GM19025 (cell line): Measurements from ENCODE around the gene PRKD2.
"Not testable (repeated sequence)": the region's sequence is repeated elsewhere in the genome, so short reads cannot be mapped to it uniquely, and the experiment has no call there.

Experiments used
- ATAC-seq: cut with Tn5 transposase; IDR thresholded peaks from one replicate; pipeline ENCODE4 v1.9.1; 2021; ENCODE audit warnings: mild to moderate bottlenecking, low read depth, moderate library complexity; ENCODE audit not compliant: unreplicated experiment

Gene PRKD2

DNA sequence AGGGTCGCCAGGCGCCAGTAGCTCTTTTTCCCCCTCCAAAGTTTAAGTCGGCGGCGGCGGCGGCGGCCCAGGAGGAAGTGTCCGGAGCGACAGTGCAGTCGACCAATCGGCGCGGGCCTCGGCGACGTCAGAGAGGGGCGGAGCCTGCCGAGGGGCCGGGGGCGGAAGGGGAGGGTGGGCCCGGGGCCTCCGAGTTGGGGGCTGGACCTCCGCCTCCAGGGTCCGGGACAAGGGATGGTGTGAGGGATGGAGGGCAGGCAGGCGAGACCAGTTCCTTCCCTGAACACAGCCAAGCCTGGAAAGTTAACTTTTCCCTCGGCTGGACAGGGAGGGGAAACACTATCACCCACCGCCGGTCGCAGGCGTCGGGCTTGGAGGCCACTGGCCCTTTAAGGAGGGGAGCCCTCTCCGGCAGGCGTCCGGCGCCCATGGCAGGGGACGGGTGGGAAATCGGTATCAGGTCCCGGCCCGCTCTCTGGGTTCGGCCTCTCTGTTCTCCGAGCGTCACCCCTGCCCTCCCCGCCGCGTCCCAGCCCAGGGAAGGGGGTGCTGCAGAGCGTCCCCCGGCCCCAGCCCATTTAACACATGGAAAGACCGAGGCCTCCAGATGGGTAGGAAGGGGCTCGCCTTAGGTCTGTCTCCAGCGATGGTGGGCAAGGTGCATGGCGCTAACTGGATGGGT is at the start of gene PRKD2:
TSS of gene PRKD2 (minus strand) at position 81 of the 682 bp plus-strand sequence. CDS start 744 bp downstream, outside the sequence.
- no peak for ATAC-seq

DNA sequence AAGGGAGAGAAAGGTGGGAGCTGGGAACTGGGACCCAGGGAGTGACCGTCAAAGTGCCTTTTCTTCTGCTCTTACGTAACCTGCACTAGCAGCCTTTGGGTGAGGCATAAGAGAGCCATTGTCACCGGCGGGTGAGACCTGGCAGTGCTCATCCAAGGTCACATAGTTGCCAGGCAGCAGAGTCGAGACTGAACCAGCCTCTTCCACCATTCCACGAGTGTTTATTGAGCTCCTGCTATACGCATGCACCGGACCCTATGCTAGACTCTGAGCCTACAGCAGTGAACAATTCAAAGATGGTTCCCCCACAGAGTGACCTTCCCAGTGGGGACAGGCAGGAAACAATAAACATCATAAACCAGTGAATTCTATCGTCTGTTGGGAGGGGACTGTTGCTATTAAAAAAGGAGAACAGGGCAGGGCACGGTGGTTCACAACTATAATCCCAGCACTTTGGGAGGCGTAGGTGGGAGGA is 47.9 kb upstream of the PRKD2 start:
- ATAC-seq: no peak

DNA sequence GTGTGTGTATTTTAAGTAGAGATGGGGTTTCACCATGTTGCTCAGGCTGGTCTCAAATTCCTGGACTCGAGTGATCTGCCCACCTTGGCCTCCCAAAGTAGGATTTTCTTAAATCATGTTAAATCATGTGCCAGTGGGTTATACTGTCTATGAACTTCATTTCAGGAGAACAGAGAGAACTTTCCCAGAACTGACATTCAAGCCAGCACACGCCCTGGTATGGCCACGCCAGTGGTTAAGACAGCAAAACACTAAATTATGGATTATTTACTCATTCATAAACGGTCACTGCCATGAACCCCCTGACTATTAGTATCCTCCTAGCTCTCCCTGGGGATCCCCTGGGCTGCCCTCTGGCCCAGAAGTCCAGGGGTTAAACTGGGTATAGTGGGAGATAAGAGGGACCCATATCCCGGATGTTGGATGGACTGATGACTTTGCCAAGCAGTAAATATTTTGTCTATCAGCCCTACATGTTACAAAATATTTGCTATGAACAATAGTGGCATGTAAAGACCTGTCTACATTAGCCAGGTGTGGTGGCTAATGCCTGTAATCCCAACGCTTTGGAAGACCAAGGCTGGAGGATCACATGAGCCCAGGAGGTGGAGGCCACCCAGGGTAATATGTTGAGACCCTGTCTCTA is 45.5 kb upstream of the PRKD2 start:
- ATAC-seq: no peak

DNA sequence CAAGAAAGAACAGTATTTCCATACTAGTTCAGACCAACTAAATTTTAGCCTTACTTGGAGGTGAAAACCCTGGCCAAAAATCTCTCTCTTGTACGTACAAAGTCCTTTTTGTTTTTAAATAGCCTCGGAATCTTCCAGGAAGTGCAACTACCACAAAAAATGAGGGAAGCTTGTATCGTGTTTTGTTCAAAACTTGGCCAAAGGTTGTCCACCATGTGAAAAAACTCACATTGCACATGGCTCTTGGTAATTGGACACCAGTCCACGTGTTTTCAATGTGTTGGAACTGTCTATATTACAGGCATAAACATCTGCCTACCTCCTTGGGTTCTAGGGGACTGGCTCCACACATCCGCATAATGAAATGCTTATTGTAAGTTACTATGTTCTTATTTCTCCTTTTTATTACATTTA is 44.5 kb upstream of the PRKD2 start:
- no peak for ATAC-seq

DNA sequence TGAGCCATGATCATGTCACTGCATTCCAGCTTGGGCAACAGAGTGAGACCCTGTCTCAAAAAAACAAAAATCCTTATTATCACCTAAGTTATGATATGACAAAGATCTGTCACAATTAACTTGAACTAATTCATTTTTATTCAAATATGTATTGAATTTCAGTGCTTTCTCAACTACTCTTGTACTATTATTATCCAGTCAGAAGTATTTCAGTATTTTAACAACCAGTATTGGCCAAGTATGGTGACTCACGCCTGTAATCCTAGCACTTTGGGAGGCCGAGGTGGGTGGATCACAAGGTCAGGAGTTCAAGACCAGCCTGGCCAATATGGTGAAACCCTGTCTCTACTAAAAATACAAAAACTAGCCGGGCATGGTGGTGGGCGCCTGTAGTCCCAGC is 44.0 kb upstream of the PRKD2 start:
- ATAC-seq: not testable (repeated sequence)

DNA sequence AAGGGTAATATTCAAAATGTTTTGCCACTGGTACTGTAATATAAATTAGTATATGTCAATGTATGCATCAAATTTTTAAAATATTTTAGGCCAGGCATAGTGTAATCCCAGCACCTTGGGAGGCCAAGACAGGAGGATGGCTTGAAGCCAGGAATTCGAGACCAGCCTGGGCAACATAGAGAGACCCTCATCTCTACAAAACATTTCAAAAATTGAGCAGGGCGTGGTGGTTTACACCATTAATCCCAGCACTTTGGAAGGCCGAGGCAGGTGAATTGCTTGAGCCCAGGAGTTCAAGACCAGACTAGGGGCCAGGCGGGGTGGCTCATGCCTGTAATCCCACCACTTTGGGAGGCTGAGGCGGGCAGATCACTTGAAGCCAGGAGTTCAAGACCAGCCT is 43.4 kb upstream of the PRKD2 start:
- no peak for ATAC-seq

DNA sequence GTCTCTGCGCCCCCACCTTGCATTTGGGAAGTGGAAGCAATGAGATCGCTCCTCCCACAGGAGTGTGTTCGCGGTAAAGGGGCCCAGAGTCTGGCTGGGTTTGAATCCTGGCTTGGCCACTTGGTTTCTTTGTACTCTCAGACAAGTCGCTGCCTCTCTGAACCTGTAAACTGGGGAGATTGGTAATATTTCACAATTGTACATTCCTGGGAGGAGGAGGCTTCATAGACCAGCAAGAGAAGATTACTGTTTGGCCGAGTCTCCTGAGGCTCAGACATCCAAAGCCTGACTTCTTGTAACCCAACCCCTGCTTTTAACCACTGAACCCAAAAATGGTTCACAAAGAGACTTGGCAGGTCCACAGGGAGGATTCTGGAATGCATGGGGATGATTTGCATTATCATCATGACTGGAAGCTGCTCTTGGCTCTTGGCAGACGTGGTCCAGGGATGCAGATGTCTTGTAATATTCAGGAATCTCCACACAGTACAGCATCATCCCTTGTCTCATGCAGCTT is 43.0 kb upstream of the PRKD2 start:
- ATAC-seq: no peak

DNA sequence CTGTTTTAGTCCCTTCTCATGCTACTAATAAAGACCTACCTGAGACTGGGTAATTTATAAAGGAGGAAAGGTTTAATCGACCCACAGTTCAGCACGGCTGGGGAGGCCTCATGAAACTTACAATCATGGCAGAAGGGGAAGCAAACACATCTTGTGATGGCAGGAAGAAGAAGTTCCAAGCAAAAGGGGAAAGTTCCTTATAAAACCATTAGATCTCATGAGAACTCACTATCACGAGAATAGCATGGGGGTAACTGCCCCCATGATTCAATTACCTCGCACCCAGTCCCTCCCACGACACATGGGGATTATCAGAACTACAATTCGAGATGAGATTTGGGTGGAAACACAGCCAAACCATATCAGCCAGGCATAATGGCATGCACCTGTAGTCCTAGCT is 42.3 kb upstream of the PRKD2 start:
- ATAC-seq: no peak

DNA sequence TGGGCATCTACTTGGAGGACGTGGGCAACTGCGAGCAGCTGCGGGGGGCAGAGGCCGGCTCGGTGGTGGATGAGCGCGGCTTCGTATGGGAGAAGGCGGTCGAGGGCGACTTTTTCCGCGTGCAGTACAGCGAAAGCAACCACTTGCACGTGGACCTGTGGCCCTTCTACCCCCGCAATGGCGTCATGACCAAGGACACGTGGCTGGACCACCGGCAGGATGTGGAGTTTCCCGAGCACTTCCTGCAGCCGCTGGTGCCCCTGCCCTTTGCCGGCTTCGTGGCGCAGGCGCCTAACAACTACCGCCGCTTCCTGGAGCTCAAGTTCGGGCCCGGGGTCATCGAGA is 39.6 kb upstream of the PRKD2 start:
- ATAC-seq: no peak

DNA sequence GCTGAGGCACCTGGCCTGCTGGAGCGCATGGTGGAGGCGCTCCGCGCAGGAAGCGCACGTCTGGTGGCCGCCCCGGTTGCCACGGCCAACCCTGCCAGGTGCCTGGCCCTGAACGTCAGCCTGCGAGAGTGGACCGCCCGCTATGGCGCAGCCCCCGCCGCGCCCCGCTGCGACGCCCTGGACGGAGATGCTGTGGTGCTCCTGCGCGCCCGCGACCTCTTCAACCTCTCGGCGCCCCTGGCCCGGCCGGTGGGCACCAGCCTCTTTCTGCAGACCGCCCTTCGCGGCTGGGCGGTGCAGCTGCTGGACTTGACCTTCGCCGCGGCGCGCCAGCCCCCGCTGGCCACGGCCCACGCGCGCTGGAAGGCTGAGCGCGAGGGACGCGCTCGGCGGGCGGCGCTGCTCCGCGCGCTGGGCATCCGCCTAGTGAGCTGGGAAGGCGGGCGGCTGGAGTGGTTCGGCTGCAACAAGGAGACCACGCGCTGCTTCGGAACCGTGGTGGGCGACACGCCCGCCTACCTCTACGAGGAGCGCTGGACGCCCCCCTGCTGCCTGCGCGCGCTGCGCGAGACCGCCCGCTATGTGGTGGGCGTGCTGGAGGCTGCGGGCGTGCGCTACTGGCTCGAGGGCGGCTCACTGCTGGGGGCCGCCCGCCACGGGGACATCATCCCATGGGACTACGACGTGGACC is 39.1 kb upstream of the PRKD2 start:
- no peak for ATAC-seq

DNA sequence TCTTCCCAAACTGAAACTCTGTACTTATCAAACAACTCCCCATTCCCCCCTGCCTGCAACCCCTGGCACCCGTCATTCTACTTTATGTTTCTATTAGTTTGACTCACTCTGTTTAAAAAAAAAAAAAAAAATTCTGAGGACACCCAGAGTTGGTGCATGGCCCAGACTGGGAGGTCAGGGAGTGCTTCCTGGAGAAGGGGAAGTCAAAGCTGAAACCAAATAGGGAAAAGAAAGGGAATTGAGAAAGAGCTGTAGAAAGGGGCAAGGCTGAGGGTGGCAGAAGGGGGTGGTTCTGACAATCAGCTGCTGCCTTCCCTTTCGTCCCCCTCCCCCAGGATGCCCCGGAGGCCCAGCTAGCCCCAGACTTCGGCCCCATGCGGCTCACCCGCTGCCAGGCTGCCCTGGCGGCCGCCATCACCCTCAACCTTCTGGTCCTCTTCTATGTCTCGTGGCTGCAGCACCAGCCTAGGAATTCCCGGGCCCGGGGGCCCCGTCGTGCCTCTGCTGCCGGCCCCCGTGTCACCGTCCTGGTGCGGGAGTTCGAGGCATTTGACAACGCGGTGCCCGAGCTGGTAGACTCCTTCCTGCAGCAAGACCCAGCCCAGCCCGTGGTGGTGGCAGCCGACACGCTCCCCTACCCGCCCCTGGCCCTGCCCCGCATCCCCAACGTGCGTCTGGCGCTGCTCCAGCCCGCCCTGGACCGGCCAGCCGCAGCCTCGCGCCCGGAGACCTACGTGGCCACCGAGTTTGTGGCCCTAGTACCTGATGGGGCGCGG is 38.4 kb upstream of the PRKD2 start:
- ATAC-seq: no peak

DNA sequence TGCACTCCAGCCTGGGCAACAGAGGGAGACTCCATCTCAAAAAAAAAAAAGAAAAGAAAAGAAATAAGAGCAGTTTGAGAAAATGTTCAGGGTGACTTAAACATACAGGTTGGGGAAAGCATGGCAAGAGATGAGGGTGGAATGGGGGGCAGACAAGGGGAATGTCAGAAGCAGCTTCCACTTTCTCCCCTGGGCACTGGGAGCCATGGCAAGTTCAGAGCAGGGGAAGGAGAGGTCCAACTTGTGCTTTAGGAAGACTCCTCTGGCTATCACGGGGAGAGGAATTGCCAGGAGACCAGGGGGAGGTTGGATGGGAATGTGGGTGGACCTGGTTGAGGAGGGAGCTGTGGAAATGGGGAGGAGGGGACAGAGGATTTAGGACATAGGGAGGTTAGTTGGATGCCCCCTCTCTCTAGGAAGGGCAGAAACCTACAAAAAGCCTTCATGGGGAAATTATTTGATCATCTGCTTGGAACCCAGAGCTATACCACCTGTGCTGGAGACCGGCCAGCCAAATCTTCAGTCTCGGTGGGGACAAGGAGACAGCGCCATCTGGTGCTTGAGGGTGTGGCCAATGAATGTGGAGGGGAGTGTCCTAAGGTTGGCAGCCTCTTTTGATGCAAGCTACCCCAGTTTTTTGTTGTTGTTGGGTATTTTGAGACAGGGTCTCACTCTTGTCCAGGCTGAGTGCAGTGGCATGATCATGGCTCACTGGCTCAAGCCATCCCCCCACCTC is 36.7 kb upstream of the PRKD2 start:
- no peak for ATAC-seq

DNA sequence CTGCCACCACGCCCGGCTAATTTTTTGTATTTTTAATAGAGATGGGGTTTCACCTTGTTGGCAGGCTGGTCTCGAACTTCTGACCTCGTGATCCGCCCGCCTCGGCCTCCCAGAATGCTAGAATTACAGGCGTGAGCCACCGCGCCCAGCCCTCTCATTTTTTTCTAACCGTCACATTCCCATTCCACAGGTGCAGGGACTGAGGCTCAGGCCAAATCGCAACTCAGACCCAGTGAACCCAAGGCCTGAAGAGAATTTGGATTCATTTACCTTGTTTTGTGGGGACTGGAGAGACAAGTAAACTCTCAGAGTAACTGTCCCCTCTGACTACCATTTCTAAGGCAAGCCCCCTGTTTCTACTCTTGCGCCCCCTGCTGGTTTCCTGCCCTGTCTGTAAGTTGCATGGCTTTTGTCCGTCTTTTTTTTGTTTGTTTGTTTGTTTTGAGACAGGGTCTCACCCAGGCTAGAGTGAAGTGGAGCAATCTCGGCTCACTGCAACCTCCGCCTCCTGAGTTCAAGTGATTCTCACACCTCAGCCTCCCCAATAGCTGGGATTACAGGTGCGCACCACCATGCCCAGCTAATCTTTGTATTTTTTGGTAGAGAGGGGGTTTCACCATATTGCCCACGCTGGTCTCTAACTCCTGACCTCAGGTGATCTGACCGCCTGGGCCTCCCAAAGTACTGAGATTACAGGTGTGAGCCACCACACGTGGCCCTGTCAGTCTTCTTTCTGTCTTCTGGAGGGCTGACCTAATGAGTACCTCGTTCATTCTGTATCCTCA is 31.6 kb upstream of the PRKD2 start:
- no peak for ATAC-seq

DNA sequence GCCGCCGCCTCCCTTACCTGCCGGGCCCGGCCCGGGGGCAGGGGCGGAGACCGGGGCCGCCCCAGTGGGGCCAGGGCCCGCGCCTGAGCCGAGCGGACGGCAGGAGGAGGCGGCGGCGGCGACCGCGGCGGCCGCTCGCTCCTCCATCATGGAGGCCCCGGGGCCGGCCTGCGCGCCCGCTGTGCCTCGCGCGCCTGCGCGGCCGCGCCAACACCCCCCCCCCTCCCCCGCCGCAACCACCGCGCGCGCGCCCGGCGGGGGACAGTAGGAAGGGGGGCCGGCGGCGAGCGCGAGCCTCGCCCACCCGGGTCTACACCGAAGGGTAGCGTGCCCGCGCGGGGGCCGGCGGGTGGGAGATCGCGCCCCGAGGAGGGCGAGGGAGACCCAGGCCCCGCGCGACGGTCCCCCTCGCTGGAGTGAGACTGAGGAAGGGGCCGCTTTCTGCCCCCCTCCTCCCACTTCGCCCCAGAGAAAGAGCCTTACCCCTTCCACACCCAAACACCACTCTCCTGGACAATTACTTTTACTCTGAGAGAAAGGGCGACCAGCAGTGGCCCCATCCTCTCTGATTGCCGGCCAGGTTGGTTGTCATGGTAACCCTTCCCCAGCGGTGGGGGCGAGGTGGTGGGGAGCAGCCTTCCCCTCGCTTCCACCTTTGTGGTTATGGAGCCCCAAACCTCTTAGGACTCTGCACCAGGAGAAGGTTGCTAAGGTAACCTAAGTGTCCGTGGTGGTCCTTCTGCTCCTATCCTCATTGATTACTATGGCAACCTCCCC is 29.6 kb upstream of the PRKD2 start, which contains the start of gene STRN4:
TSS of gene STRN4 (minus strand) at position 170 of the 777 bp plus-strand sequence. CDS start at position 150, 20 bp downstream.
- peak; percentile 58 for ATAC-seq

DNA sequence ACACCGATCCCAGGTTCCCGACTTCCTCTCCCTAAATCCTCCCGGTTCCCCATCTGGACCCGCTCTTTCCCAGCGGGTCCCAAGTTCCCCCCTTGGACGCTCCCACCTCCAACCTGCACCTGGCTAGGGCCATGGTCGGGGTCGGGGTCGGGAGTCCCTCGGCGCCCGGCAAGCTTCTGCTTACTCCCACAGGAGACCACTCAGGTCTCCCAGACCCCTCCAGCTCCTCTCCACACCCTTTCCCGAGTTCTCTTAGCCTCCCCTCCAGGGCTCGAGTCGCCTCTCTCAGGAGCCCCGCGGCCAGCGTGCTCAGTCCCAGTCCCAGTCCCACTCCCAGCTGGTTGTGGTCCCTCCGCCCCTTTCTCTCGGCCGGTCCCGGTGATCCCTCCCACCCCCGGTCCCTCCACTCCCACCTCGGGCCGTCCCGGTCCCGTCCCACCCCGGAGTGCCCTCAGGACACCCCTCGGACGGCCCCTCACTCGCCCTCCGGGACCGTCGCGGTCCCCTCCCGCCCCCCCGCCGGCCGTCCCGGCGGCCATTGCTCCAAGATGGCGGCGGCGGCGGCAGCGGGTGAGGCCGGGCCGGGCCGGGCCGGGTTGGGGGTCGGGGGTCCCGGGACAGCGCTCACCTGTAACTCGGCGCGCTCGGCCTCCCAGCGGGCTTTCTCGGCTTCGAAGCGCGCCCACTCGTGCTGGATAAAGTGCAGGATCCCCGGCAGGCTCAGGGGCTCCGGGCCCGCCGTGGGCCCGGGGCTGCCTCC is 28.8 kb upstream of the PRKD2 start, which contains the start of gene FKRP:
TSS of gene FKRP (plus strand) at position 537 of the 760 bp plus-strand sequence. CDS start 9,394 bp downstream, outside the sequence.
- ATAC-seq: peak; percentile 44

DNA sequence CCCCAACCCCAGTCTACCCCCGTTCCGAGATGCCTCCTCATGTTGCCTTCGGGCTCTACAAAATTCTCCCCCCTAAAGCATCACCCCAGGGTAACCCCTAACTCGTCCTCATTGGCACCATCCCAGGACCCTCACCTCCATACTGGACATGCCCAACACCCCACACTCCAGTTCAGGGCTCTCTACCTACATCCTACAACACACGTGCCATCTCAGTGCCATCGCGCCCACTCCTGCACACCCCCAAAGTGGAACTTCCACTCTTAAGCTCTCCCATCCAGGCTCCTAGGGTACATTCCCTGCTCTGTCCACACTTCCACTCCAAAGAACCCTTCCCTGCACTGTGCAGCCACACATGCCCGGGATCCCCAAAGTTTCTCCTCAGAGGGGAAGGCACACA is 28.1 kb upstream of the PRKD2 start:
- ATAC-seq: no peak

DNA sequence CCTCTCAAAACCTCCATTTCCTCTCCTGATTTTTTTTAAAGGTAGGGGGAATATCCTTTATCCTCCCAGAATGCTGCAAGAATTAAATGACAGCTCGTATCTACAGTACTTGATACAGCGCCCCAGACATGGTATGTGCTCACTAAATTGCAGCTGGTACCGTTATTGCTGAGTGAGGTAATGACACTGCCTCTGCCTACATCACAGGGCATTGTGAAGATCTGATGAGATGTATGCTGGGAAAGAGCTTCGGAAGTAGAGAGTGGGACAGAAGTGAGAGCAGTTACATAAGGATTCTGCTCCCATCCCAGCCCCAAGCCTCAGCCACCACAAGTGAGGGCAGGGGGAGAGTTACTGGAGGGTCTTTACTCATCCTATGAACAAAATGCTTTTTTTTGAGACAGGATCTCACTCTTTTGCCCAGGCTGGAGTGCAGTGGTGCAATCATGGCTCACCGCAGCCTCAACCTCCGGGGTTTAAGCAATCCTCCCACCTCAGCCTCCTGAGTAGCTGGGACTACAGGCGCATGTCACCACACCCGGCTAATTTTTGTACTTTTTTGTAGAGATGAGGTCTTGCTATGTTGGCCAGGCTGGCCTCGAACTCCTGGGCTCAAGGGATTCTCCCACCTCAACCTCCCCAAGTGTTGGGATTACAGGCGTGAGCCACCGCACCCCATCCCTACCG is 27.2 kb upstream of the PRKD2 start:
- ATAC-seq: no peak
